Adrenal gland (tissue), 12 donors: ENCODE results near the gene SLC6A8. TPM values are rescaled to one million over a fixed set of nuclear protein-coding genes. Genes with fewer than 3 reads are reported as not detected.

Experiments used
- DNase-seq, 7 donors: peaks; one replicate each; pipeline ENCODE4 v3.0.0-alpha.2; 2019 to 2020
- H3K27ac ChIP-seq, 5 donors: fragments of 200-600 bp; sonication (generic) in 4 of 5; 1 replicate in 3 of 5; 2 replicates in 2 of 5; pipeline versions ENCODE4 v1.5.1 to v1.8.0; 2016 to 2020; ENCODE audit warnings: mild to moderate bottlenecking in 1 of 5
- H3K27me3 ChIP-seq: fragments of 200-600 bp; 2 replicates; pipeline ENCODE4 v1.8.0; 2021
- H3K36me3 ChIP-seq, 2 donors: fragments of 200-600 bp; replicated peaks in 1 of 2; 1 replicate in 1 of 2; 2 replicates in 1 of 2; pipeline versions ENCODE4 v1.5.1 to v1.8.0; 2018 to 2022
- H3K4me1 ChIP-seq, 2 donors: fragments of 200-600 bp; replicated peaks in 1 of 2; 1 replicate in 1 of 2; 2 replicates in 1 of 2; pipeline versions ENCODE4 v1.5.1 to v1.8.0; 2018 to 2021
- H3K4me3 ChIP-seq, 4 donors: fragments of 200-600 bp; sonication (generic) in 3 of 4; one replicate each; pipeline ENCODE4 v1.5.1; 2016 to 2018
- H3K9me3 ChIP-seq, 3 donors: fragments of 200-600 bp; sonication (generic) in 1 of 3; replicated peaks in 1 of 3; 1 replicate in 2 of 3; 2 replicates in 1 of 3; pipeline versions ENCODE4 v1.5.1 to v1.8.0; 2016 to 2021
- CTCF ChIP-seq, 6 experiments: fragments of 450-650 bp in 4 of 6; fragments of 200-600 bp in 2 of 6; sonication (generic) in 1 of 6; IDR thresholded peaks; 1 replicate in 5 of 6; 2 replicates in 1 of 6; pipeline versions ENCODE4 v1.5.1 to v1.8.0; 2016 to 2021; ENCODE audit warnings: antibody characterized with exemption in 6 of 6, mild to moderate bottlenecking in 2 of 6, moderate library complexity in 1 of 6
- POLR2A ChIP-seq, 2 donors: fragments of 450-650 bp; IDR thresholded peaks; one replicate each; pipeline ENCODE4 v1.6.1; 2017; ENCODE audit warnings: antibody characterized with exemption in 2 of 2, mild to moderate bottlenecking in 2 of 2, moderate library complexity in 1 of 2
- WGBS, 4 donors: extraction: QIAGEN DNeasy Blood & Tissue Kit in 2 of 4; methylation state at CpG; one replicate each; pipeline versions ENCODE4 v1.1.5 to v1.1.7; 2013 to 2017; 5-methylcytosine and 5-hydroxymethylcytosine counted together
- intact Hi-C, 2 donors: fragments of 100-400 bp; cut with DNase I; formaldehyde crosslinking; loops; one replicate each; pipeline versions ENCODE4 v1.14.1 to v1.15.0; 2022 to 2023
- polyA plus RNA-seq, 3 donors: library from polyadenylated mRNA; stranded (reverse); fragments of 200-250 nt in 2 of 3; fragments of 350-450 nt in 1 of 3; fragmentation: Illumina TruSeq in 1 of 3; extraction: RNeasy Lipid Tissue Mini Kit (QIAGEN cat#74804) in 1 of 3; gene quantifications; one replicate each; pipeline ENCODE4 v1.2.3, GENCODE V29; 2013 to 2014
- total RNA-seq, 9 donors: library from RNA; depleted of rRNA in 4 of 9; stranded (reverse); fragments of >200 nt in 4 of 9; fragments of 120-200 nt in 1 of 9; fragmentation: NEBNext Ultra II Directional in 1 of 9; extraction: Animal tissue kit (Norgen Biotek cat#: 25700) in 1 of 9; gene quantifications; one replicate each; pipeline versions ENCODE4 v1.1.0 to v1.2.4, GENCODE V29; 2013 to 2023
- donor health status: healthy with polysubstance abuse.
- donor health status: Bipolar disorder and iron deficiency.
- donor health status: DM: yes; HTN: yes; CAD: no.
- donor health status: DM: no; HTN: no; CAD: no.
- donor health status: DM: no; HTN: no; CAD: no.
- donor health status: DM: yes; HTN: yes; CAD: no.

The SLC6A8 gene
- total and polyA plus RNA-seq, 12 donors = 3.1 to 136 (median 67.0) TPM

DNA sequence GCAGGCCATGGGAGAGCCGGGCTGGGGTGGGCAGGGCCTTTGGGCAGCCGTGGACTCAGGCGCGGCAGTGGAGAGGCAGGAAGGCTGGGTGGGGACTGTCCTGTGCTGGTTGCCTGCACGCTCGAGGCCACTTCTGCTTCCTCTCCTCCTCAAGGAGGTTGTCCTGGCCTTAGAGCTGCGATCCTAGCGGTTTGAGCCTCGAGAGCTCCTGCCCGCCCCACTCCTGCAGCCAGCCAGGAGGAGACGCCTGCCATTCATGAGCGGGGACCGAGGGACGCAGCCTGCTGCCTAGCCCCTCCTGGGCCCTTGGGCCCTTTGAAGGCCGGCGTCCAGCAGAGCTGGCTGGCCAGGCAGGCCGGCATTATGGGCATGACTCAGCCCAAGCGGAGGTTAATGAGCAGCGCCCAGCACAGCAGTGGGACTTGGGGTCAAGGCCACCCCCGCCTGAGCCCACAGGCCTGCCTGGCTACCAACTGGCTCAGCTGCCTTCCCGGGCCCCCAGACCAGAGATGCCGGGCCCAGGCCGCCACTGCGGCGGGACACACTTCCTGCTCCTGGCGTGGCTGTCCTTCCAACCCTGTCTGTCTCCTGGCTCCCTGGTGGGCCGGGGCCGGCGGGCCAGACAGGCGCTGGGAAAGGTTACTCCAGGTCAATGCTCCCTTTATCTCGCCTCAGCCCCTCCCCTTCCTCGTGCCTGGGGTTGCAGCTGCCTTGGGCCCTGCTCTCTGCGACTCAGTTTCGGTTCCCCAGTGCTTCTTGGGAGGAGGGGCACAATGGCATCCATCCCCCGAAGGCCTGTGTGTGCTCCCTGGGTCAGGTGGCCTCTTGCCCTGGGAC is 38.8 kb downstream of the SLC6A8 start:
- TF ChIP-seq CTCF (IDR thresholded peaks at IDR 0.05) = no peak
- peak in 1 of 2 donors; percentile 57 for TF ChIP-seq POLR2A (IDR thresholded peaks at IDR 0.05)
- intact Hi-C loops = no loop called here

DNA sequence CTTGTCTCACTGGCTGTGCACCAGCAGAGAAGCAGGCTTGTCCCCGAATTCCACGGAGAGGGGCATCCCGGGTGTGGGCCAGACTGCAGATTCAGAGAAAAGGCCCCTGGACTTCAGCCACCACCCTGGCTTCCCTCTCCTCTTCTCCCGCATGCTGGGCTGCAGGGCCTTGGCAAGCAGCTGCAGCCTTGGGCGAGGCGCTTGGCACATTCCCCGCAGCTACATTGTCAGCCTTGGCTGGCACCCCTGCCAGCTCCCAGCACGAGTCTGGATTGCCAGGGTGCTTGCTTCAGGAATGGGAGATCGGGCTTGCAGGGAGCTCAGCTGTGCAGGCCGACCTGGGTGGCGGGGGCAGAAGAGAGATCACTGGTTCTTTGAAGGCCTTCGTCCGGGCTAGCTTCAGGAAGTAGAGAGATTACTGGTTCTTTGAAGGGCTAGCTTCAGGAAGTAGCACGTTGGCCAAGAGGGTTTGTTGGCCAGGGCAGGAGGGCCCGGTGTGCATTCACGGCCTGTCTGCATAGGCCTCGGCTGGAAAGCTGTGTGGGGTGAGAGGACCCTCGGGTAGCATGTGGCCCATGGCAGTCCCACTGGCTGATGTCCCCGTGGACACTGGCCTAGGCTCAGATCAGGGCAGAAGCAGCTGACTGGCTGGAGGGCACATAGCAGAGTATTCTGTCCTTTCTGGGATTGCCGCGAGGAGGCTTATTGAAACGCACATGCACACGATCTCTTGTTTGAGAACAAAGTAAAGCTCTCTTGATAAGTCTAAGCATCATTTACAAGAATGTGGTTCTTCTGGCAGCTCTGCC is 39.6 kb downstream of the SLC6A8 start:
- Histone ChIP-seq H3K27ac (peak overlapping the region; percentile 54 to 96 (median 86)), H3K27me3 (no peaks in the 10 kb centered on the region), H3K36me3 (no peaks in the 10 kb centered on the region), H3K4me3 (peak overlapping the region in 1 of 4 donors; percentile 18), H3K9me3 (no peaks in the 10 kb centered on the region), H3K4me1 (peaks cover 39 to 41% of the 10 kb centered on the region in 2 donors)
- WGBS, 4 donors = 19 to 61% (median 47%) methylated on average over 17 to 23 of the region's 23 CpGs; no CpG with 5 or more reads in 1 of the 4 donors
- intact Hi-C loops = no loop called here
- TF ChIP-seq CTCF (IDR thresholded peaks at IDR 0.05) (no peak), POLR2A (IDR thresholded peaks at IDR 0.05) (no peak)
- peak; percentile 57 to 81 (median 80) for DNase-seq

More for the DNA sequence above, 38.8 kb downstream of the SLC6A8 start:
- H3K4me3 ChIP-seq = peak overlapping the region in 1 of 4 donors; percentile 74
- H3K4me1 ChIP-seq = peaks cover 37 to 39% of the 10 kb centered on the region in 2 donors
- DNase-seq = peak; percentile 64 to 90 (median 87)
- WGBS, 4 donors = 3 to 38% (median 34%) methylated on average over 9 to 35 of the region's 35 CpGs; no CpG with 5 or more reads in 1 of the 4 donors
- H3K9me3 ChIP-seq = no peaks in the 10 kb centered on the region
- no peaks in the 10 kb centered on the region for H3K27me3 ChIP-seq
- peak overlapping the region; percentile 54 to 96 (median 86) for H3K27ac ChIP-seq
- H3K36me3 ChIP-seq = no peaks in the 10 kb centered on the region

DNA sequence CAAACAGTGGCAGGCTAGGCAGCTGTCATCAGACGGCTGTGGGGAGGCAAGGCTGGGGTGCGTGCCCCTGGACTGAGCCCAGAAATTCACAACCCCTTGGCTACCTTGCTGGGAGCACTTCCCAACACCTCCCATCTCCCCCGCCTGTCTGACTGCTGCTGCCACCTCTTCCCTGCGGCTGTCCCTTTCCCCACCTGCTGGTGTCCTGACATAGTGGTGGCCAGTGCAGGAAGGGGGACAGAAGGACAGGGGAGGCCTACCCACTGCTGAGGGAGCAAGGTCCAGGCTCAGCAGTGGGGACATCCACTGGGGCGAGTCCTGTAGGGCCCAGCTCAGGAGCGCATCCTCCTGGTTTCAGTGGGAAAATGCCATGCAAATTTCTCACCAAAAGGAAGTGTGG is 40.4 kb downstream of the SLC6A8 start:
- WGBS, 4 donors = 78 to 89% (median 79%) methylated on average over 4 to 6 of the region's 6 CpGs
- peak in 1 of 7 donors; percentile 15 for DNase-seq
- H3K4me1 ChIP-seq = peaks cover 35 to 43% of the 10 kb centered on the region in 2 donors
- no peaks in the 10 kb centered on the region for H3K36me3 ChIP-seq
- no peaks in the 10 kb centered on the region for H3K9me3 ChIP-seq
- intact Hi-C loops = no loop called here
- H3K27me3 ChIP-seq = no peaks in the 10 kb centered on the region
- H3K27ac ChIP-seq = peak overlapping the region in 4 of 5 donors; percentile 85 to 96 (median 88)
- no peak overlapping the region for H3K4me3 ChIP-seq
- TF ChIP-seq POLR2A (IDR thresholded peaks at IDR 0.05) = no peak
- TF ChIP-seq CTCF (IDR thresholded peaks at IDR 0.05) = no peak
